Loucy (cell line): ENCODE results near the gene SBF2.

Experiments used
- H2AFZ ChIP-seq: fragments of 200-600 bp; sonication (generic); 2 replicates; pipeline ENCODE4 v1.6.0; 2016; ENCODE audit warnings: antibody characterized with exemption, mild to moderate bottlenecking, low read length, moderate library complexity
- H3F3A ChIP-seq: fragments of 200-600 bp; 2 replicates; pipeline ENCODE4 v1.6.0; 2016; ENCODE audit warnings: antibody characterized with exemption, low read depth, mild to moderate bottlenecking
- H3K27me3 ChIP-seq: fragments of 200-600 bp; sonication (generic); 2 replicates; pipeline ENCODE4 v1.6.1; 2014; ENCODE audit warnings: low read length, mild to moderate bottlenecking; ENCODE audit not compliant: insufficient read depth, poor library complexity, severe bottlenecking
- H3K36me3 ChIP-seq: fragments of 200-600 bp; sonication (generic); 2 replicates; pipeline ENCODE4 v1.6.1; 2016; ENCODE audit warnings: low read length; ENCODE audit not compliant: insufficient read depth
- H3K4me1 ChIP-seq: fragments of 200-600 bp; sonication (generic); 2 replicates; pipeline ENCODE4 v1.5.1; 2014; ENCODE audit warnings: low read length, mild to moderate bottlenecking; ENCODE audit not compliant: insufficient read depth, poor library complexity, severe bottlenecking
- H3K4me2 ChIP-seq: fragments of 200-600 bp; sonication (generic); 2 replicates; pipeline ENCODE4 v1.6.0; 2014; ENCODE audit warnings: antibody characterized with exemption, low read length, low read depth, mild to moderate bottlenecking; ENCODE audit not compliant: poor library complexity, severe bottlenecking
- H3K4me3 ChIP-seq: fragments of 200-600 bp; sonication (generic); 2 replicates; pipeline ENCODE4 v1.5.1; 2014; ENCODE audit warnings: low read length, mild to moderate bottlenecking, mixed read lengths; ENCODE audit not compliant: poor library complexity, severe bottlenecking
- H3K79me2 ChIP-seq: fragments of 200-600 bp; sonication (generic); 2 replicates; pipeline ENCODE4 v1.6.1; 2014; ENCODE audit warnings: low read length; ENCODE audit not compliant: insufficient read depth
- H3K9ac ChIP-seq: fragments of 200-600 bp; sonication (generic); 2 replicates; pipeline ENCODE4 v1.6.0; 2014; ENCODE audit warnings: mild to moderate bottlenecking, low read depth, low read length, moderate library complexity; ENCODE audit not compliant: poor library complexity, severe bottlenecking
- H3K9me2 ChIP-seq: fragments of 200-600 bp; sonication (generic); replicated peaks from 2 replicates; pipeline ENCODE4 v1.6.1; 2016; ENCODE audit warnings: low read depth, low read length, mixed read lengths
- H3K9me3 ChIP-seq: fragments of 200-600 bp; sonication (generic); 2 replicates; pipeline ENCODE4 v1.6.1; 2014; ENCODE audit warnings: mild to moderate bottlenecking, antibody characterized with exemption, low read length, low read depth; ENCODE audit not compliant: insufficient read depth
- H4K20me1 ChIP-seq: fragments of 200-600 bp; sonication (generic); 2 replicates; pipeline ENCODE4 v1.6.0; 2014; ENCODE audit warnings: antibody characterized with exemption, low read length, mild to moderate bottlenecking; ENCODE audit not compliant: insufficient read depth, poor library complexity, severe bottlenecking
- CTCF ChIP-seq: fragments of 200-600 bp; sonication (generic); conservative IDR thresholded peaks from 2 replicates; pipeline ENCODE4 v1.5.1; 2014; ENCODE audit warnings: mild to moderate bottlenecking, antibody characterized with exemption, low read length
- EZH2phosphoT487 ChIP-seq: fragments of 200-600 bp; IDR thresholded peaks from 2 replicates; pipeline ENCODE4 v1.6.1; 2018; ENCODE audit warnings: antibody characterized with exemption, mild to moderate bottlenecking, moderate library complexity, borderline replicate concordance

The SBF2 gene

GRCh38 chr11:10162222-10162621 is 131.8 kb downstream of the SBF2 start:
- no peak overlapping the region for H3K9ac ChIP-seq
- H3K4me3 ChIP-seq: no peak overlapping the region
- H4K20me1 ChIP-seq: no peaks in the 10 kb centered on the region
- H3K9me3 ChIP-seq: 0 out of 2 replicates have a peak, but pooled peaks cover 7% of the 10 kb centered on the region
- no peaks in the 10 kb centered on the region for H3K9me2 ChIP-seq
- H3K4me1 ChIP-seq: no peaks in the 10 kb centered on the region
- TF ChIP-seq CTCF (no peak), EZH2phosphoT487 (no peak)
- H3K27me3 ChIP-seq: no peaks in the 10 kb centered on the region
- H3K79me2 ChIP-seq: no peaks in the 10 kb centered on the region
- H3K4me2 ChIP-seq: no peak overlapping the region
- H3K36me3 ChIP-seq: no peaks in the 10 kb centered on the region
- no peak overlapping the region for H2AFZ ChIP-seq
- H3F3A ChIP-seq: no peaks in the 10 kb centered on the region

- Histone ChIP-seq H3K36me3 (no peaks in the 10 kb centered on the region), H4K20me1 (no peaks in the 10 kb centered on the region), H3K4me3 (no peak overlapping the region), H3K9ac (no peak overlapping the region), H3K4me2 (no peak overlapping the region), H3K9me3 (0 out of 2 replicates have a peak, but pooled peaks cover 7% of the 10 kb centered on the region), H3K4me1 (no peaks in the 10 kb centered on the region), H3K79me2 (no peaks in the 10 kb centered on the region; the same call in 1 of the 2 replicates), H3K27me3 (no peaks in the 10 kb centered on the region), H3F3A (no peaks in the 10 kb centered on the region), H3K9me2 (no peaks in the 10 kb centered on the region), H2AFZ (no peak overlapping the region)
- TF ChIP-seq EZH2phosphoT487 (no peak), CTCF (no peak)
Measured at GRCh38 chr11:10160350-10160749, 133.7 kb downstream of the SBF2 start.

GRCh38 chr11:10158461-10158860 is 135.6 kb downstream of the SBF2 start:
- H3K4me2 ChIP-seq: no peak overlapping the region
- no peaks in the 10 kb centered on the region for H3K36me3 ChIP-seq
- no peaks in the 10 kb centered on the region for H3K27me3 ChIP-seq
- no peaks in the 10 kb centered on the region for H3K9me2 ChIP-seq
- H4K20me1 ChIP-seq: no peaks in the 10 kb centered on the region
- H3F3A ChIP-seq: no peaks in the 10 kb centered on the region
- H3K9ac ChIP-seq: no peak overlapping the region
- H3K79me2 ChIP-seq: no peaks in the 10 kb centered on the region; the same call in 1 of the 2 replicates
- H3K4me3 ChIP-seq: no peak overlapping the region
- TF ChIP-seq CTCF (no peak), EZH2phosphoT487 (no peak)
- no peak overlapping the region for H2AFZ ChIP-seq
- 0 out of 2 replicates have a peak, but pooled peaks cover 7% of the 10 kb centered on the region for H3K9me3 ChIP-seq
- no peaks in the 10 kb centered on the region for H3K4me1 ChIP-seq
